ENCODE data around the gene HEG1.

HEG1 gene

DNA sequence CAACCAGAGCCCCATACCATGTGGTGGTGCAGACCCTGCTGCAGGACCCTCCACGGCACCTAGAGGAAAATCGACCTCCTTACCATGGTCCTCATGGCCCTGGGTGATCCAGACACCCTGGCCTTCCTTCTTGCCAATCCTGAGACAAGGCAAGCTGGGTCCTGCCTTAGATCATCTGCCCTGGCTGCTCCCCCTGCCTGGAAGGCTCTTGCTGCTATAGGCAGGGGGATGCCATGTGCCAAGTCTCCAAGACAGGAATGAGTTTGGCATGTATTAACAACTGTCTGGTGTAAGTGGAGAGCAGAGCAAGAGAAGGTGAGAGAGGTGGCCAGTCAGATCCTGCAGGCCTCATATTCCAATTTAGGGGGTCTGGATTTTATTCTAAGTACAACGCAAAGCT lies 7.5 kb downstream of the HEG1 start:
- DNase-seq (ENCODE audit: low read depth, low spot score), result no peak

GRCh38 chr3:125045965-125046364 lies 9.8 kb downstream of the HEG1 start:
- DNase-seq (ENCODE audit: low read depth, low spot score), result no peak

- no peak for DNase-seq (ENCODE audit: low read depth, low spot score)
These were observed 10.6 kb downstream of the HEG1 start for GRCh38 chr3:125045194-125045593.

- DNase-seq (ENCODE audit: low read depth, low spot score), result no peak
These were observed 12.1 kb downstream of the HEG1 start for GRCh38 chr3:125043599-125044151.

DNA sequence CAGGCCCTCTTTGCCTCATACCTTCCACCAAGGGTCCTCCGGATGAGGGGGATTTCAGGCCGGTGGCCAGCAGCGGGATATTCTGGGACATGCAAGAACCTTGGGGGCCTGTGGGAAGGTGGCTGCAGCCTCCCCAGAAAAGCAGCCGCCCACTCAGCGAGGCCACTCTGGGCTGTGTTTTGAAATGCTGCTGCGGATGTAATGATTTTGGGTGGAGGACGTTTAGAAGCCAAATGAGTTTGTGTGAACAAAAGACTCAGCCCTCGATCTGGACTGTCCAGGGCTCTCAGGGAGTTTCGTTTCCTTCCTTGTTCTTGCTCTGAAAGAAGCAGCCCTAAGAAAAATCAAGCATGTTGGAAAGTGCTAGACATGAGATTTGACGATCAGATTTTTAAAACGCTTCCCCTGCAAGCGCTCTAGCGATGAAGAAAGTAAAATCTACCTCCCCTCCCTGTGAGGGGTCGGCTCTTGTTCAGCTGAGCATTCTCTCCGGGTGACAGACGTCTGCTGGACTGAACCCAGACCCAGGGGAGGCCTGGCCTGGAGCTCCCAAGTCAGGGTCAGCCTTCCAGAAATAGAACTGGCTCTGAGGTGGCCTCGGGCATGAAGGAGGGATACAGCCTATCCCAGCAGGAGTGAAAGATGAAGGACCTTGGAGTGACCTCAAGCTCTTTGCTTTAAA lies 12.9 kb downstream of the HEG1 start:
- no peak for DNase-seq (ENCODE audit: low read depth, low spot score)

- no peak for DNase-seq (ENCODE audit: low read depth, low spot score)
These were observed 16.4 kb downstream of the HEG1 start for GRCh38 chr3:125039131-125040100.

GRCh38 chr3:125037498-125038150 lies 18.2 kb downstream of the HEG1 start:
- no peak for DNase-seq (ENCODE audit: low read depth, low spot score)

GRCh38 chr3:125035217-125035616 lies 20.6 kb downstream of the HEG1 start:
- no peak for DNase-seq (ENCODE audit: low read depth, low spot score)

DNA sequence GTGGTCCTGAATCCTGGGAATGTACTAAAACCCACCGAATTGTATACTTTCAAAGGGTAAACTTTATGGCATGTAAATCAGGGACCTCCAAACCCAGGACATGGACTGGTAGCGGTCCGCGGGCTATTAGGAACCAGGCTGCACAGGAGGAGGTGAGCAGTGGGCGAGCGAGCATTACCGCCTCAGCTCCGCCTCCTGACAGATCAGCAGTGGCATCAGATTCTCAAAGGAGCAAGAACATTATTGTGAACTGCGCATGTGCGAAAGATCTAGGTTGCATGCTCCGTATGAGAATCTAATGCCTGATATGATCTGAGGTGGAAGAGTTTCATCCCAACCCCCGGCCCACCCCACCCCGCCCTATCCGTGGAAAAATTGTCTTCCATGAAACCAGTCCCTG lies 22.2 kb downstream of the HEG1 start:
- DNase-seq (ENCODE audit: low read depth, low spot score), result no peak

GRCh38 chr3:125033135-125033534 lies 22.7 kb downstream of the HEG1 start:
- DNase-seq (ENCODE audit: low read depth, low spot score), result no peak

DNA sequence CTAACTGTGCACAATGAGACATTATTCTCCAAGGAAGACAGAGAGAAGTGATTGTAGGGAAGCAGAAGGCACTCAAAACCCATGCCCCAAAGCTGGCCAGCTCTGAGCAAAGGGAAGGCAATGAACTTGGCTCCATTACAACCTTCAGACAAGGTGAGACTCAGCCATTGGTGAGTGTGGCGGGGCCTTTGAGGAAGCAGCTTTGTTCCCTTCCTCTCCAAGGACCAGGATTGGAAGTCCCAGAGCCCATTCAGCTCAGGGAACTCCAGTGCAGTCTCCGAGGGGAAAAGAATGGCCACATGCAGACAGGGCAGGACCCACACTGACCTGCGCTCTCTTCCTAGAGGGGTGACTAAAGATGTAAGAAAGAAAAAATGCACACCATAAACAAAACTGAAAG lies 23.1 kb downstream of the HEG1 start:
- DNase-seq (ENCODE audit: low read depth, low spot score), result no peak

- no peak for DNase-seq (ENCODE audit: low read depth, low spot score)
These were observed 23.6 kb downstream of the HEG1 start for GRCh38 chr3:125032100-125032643.

GRCh38 chr3:125031544-125031943 lies 24.3 kb downstream of the HEG1 start:
- DNase-seq (ENCODE audit: low read depth, low spot score), result no peak

GRCh38 chr3:125028657-125029056 lies 27.1 kb downstream of the HEG1 start:
- no peak for DNase-seq (ENCODE audit: low read depth, low spot score)

DNA sequence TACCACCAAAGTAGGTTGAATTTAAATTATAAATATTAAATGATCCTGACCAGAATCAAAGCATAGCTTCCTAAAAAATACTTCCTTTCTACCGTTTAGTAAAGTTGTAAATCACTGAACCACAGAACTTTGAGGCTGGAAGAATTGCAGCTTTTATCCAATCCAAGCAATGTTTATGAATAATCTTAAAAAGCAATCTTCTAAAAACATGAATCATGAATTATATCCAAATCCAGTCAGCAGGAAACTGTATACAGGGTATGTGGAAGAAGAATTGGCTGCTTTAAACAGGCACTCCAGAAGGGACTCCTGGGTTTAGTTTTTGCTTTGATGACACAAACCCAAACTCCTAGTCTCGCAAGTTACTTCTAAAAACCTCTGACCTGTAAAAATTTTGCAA lies 30.2 kb downstream of the HEG1 start:
- no peak for DNase-seq (ENCODE audit: low read depth, low spot score)

DNA sequence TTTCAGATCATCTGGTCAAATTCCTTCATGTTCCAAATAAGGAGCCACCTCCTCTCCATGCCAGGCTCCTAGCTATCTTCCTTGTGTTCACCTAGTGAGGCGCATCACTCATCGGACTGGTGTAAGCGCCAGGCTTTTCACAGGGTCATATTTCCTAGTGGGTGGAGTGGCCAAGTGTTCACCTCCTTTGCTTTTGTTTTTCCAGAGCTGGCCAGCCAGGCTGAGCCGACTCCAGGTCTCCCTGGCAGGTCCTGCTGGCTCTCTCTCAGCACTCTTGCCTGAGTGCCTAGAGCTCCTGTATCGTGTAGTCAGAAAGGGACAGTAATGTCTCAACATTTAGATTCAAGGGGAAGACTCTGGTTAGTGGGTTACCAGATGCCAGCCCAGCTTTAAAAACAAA lies 31.0 kb downstream of the HEG1 start:
- no peak for DNase-seq (ENCODE audit: low read depth, low spot score)

DNA sequence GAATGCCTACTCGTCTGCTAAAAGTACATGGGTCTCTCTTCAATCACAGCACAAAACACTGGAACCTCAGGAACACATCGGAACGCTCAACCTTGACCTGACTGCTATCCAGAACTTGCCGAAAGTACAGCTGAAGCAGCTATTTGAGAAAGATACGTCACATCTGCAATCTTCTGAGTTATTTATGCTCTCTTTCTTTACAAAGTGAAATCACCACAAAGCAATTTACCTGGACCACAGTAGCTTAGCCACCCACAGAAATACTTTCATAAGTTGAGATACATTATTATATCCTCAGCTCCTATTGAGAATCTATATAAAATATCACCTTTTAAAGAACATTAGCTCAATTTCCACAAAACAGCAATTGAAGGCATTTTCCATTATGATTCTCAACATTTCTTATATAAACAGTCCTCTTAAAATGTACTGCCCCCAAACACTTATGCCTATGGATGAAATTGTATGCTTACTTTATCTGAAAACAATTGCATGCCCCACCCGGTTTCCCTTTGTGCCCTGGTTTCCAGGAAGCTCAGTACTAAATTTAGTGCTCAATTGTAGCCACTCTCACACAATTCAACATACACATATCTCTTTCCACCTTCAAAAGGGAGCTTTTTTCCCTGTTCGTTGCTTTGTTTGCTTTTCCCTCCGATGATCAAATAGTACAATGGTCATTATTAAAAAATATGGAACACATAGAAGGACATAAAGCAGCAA lies 31.8 kb downstream of the HEG1 start:
- DNase-seq (ENCODE audit: low read depth, low spot score), result no peak

DNA sequence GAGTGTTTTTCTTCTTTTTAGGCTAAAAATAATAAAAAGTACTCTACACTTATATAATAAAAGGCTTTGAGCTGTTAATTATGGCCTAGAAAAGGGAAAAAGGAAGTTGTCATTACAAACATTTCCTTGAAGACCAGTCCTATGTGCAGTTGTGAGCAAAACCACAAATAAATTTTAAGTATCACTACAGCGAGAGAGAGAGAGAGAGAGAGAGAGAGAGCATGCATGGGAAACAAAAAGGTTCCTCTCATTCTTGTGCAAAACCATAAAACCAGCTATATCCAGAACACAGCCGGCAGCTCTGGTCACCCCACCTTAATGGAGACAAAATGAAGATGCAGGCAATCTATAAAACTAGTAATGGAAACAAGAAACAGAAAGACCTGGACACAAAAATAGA lies 33.6 kb downstream of the HEG1 start:
- no peak for DNase-seq (ENCODE audit: low read depth, low spot score)

DNA sequence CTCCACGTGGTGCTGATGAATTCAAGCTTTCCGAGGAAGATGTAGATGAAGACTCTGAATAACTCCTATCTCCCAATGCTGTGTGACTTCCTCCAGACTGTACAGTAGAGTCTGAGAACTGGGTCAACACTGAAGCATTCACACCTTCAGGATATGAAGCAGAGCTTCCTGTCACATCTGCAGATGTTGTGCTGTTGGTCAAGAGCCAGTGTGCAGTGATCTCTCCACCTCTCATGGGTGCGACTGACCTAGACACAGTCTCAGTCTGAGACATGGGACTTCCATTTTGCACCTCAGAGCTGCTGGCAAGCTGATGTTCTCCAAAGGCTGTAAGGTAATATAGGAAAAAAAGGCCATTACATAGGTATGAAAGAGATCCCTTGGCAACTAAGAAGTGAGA lies 36.5 kb downstream of the HEG1 start:
- DNase-seq (ENCODE audit: low read depth, low spot score), result no peak

DNA sequence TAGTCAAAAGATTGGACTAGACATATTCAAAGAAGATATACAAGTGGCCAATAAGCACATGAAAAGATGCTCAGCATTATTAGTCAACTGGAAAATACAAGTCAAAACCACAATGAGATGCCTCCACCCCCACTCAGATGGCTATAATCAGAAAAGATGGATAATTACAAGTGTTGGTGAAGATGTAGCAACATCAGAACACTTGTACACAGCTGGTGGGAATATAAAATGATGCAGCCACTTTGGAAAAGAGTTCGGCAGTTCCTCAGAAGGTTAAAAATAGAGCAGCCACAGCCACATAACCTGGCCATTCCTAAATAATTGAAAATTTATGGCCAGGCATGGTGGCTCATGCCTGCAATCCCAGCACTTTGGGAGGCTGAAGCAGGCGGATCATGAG lies 38.4 kb downstream of the HEG1 start:
- no peak for DNase-seq (ENCODE audit: low read depth, low spot score)

GRCh38 chr3:125014570-125015179 lies 41.1 kb downstream of the HEG1 start:
- no peak for DNase-seq (ENCODE audit: low read depth, low spot score)

All from activated CD4-positive, CD25-positive, alpha-beta regulatory T cell treated with anti-CD3 and anti-CD28 coated beads, Interleukin-2, amount 50 U/mL, for 16 hours (primary cell).